Kidney (tissue), 14 donors: ENCODE results near the gene MBOAT2. TPM values are rescaled to one million over a fixed set of nuclear protein-coding genes. Genes with fewer than 3 reads are reported as not detected.

Experiments
- DNase-seq, 5 donors: peaks; one replicate each; pipeline ENCODE4 v3.0.0-alpha.2; 2013 to 2020
- FAIRE-seq: peaks from 2 replicates; lab custom pipeline; 2012; peaks lifted over from hg19 to GRCh38; lab: Jason Lieb, UNC
- H3K27ac ChIP-seq, 2 donors: one replicate each; pipeline ENCODE4 v1.7.0; 2013; ENCODE audit warnings: low read depth in 2 of 2, low read length in 2 of 2, inconsistent platforms in 1 of 2
- H3K27me3 ChIP-seq: one replicate; pipeline ENCODE4 v1.7.1; 2013; ENCODE audit warnings: low read length, inconsistent platforms; ENCODE audit not compliant: control insufficient read depth, insufficient read depth
- H3K36me3 ChIP-seq, 3 donors: one replicate each; pipeline versions ENCODE4 v1.7.0 to v1.7.1; 2013; ENCODE audit warnings: low read length in 3 of 3, control low read depth in 1 of 3, inconsistent platforms in 1 of 3; ENCODE audit not compliant: insufficient read depth in 3 of 3, control insufficient read depth in 2 of 3
- H3K4me1 ChIP-seq, 3 donors: one replicate each; pipeline versions ENCODE4 v1.7.0 to v1.7.1; 2013; ENCODE audit warnings: low read length in 3 of 3, inconsistent platforms in 1 of 3, low read depth in 1 of 3; ENCODE audit not compliant: control insufficient read depth in 2 of 3, insufficient read depth in 2 of 3
- H3K4me3 ChIP-seq, 3 donors: one replicate each; pipeline versions ENCODE4 v1.7.0 to v1.8.1; 2013; ENCODE audit warnings: low read length in 3 of 3, control low read depth in 1 of 3, inconsistent platforms in 1 of 3
- H3K9ac ChIP-seq, 3 donors: one replicate each; pipeline versions ENCODE4 v1.7.0 to v1.7.1; 2013; ENCODE audit warnings: low read length in 3 of 3, control low read depth in 1 of 3, inconsistent platforms in 1 of 3
- H3K9me3 ChIP-seq, 3 donors: one replicate each; pipeline versions ENCODE4 v1.7.0 to v1.7.1; 2013; ENCODE audit warnings: low read length in 3 of 3, control low read depth in 1 of 3, inconsistent platforms in 1 of 3; ENCODE audit not compliant: control insufficient read depth in 2 of 3, insufficient read depth in 1 of 3
- intact Hi-C: fragments of 100-400 bp; cut with DNase I; formaldehyde crosslinking; loops from one replicate; pipeline ENCODE4 v1.11.1; 2022
- polyA plus RNA-seq: library from polyadenylated mRNA; stranded (reverse); fragments of 350-450 nt; fragmentation: Illumina TruSeq; extraction: RNeasy Lipid Tissue Mini Kit (QIAGEN cat#74804); gene quantifications from one replicate; pipeline ENCODE4 v1.2.3, GENCODE V29; 2014; ENCODE audit warnings: low read depth, low replicate concordance; ENCODE audit not compliant: insufficient read depth
- total RNA-seq: library from RNA; stranded (reverse); fragmentation: NEBNext Ultra II Directional; extraction: Animal tissue kit (Norgen Biotek cat#: 25700); gene quantifications from one replicate; pipeline ENCODE4 v1.2.1, GENCODE V29; 2021
- TF ChIP-seq, protein P1 (sequence below): IDR thresholded peaks from 3 replicates; pipeline ENCODE4 v1.5.1; 2012; ENCODE audit warnings: mild to moderate bottlenecking, moderate library complexity, borderline replicate concordance; ENCODE audit not compliant: insufficient read depth; ENCODE audit errors: extremely low read depth
- donor health status: control.
- donor health status: control.
- donor health status: control.
- donor health status: control.
- donor health status: control.
- donor health status: DM: yes; HTN: yes; CAD: no.
- donor health status: Normal renal cell carcinoma (clear cell type).

MBOAT2 gene
- total and polyA plus RNA-seq, 2 donors from 2014 or later: 15.9 to 28.6 TPM

DNA sequence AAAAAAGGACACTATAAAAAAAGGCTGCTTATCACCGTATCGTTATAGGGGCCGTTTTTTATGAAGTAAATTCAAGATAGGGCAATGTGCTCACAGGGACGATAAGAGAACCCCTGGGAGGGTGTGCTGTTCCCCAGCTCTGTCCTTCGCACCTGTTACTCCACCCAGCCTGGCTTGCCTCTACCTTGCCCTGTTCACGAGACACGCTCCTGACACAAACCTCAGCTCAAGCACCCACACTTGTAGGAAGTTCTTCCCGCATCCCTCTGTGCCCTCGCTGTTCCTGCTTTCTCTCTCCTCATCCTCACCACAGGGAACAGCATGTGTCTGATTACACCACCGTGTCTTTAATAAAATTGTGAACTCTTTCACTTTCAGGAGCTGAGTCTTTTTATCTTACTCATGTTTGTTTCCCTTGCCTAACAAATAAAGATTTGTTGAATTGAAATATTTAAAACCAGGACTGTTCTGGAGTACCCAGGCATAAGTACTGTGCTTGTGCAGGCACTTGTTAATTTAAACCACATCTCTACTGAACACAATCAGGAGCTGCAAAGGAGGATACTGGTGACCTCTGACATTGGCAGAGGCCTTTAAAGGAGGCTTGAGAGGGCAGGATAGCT, 140.0 kb downstream of the MBOAT2 start:
- H3K27ac ChIP-seq: no peak overlapping the region
- H3K36me3 ChIP-seq: no peaks in the 10 kb centered on the region
- H3K9ac ChIP-seq: no peak overlapping the region
- DNase-seq: no peak
- intact Hi-C loops: no loop called here
- H3K4me3 ChIP-seq: no peak overlapping the region
- no peaks in the 10 kb centered on the region for H3K27me3 ChIP-seq
- no peak for FAIRE-seq
- TF ChIP-seq, protein P1, sequence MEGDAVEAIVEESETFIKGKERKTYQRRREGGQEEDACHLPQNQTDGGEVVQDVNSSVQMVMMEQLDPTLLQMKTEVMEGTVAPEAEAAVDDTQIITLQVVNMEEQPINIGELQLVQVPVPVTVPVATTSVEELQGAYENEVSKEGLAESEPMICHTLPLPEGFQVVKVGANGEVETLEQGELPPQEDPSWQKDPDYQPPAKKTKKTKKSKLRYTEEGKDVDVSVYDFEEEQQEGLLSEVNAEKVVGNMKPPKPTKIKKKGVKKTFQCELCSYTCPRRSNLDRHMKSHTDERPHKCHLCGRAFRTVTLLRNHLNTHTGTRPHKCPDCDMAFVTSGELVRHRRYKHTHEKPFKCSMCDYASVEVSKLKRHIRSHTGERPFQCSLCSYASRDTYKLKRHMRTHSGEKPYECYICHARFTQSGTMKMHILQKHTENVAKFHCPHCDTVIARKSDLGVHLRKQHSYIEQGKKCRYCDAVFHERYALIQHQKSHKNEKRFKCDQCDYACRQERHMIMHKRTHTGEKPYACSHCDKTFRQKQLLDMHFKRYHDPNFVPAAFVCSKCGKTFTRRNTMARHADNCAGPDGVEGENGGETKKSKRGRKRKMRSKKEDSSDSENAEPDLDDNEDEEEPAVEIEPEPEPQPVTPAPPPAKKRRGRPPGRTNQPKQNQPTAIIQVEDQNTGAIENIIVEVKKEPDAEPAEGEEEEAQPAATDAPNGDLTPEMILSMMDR: no peak
- H3K9me3 ChIP-seq: no peaks in the 10 kb centered on the region
- H3K4me1 ChIP-seq: no peaks in the 10 kb centered on the region

DNA sequence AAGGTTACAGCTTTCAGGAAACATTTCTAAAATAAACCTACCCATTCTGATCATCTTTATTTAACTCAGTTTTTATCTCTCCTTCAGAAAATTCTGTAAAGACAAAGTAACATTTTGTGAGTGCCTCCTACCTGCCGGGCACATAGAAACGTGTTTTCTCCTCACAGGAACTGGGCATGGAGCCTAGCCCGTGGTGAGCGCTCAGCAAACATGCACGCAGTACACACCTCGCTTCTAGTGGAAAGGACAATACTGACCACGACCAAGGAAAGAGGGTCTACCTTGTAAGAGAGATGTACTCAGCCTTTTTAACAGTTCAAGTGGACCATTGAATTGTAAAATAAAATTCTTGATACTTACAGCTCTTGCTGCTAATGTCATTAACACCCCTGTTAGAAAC, 141.3 kb downstream of the MBOAT2 start:
- H3K36me3 ChIP-seq: no peaks in the 10 kb centered on the region
- intact Hi-C loops: no loop called here
- TF ChIP-seq, protein P1: no peak
- no peak overlapping the region for H3K27ac ChIP-seq
- no peaks in the 10 kb centered on the region for H3K4me1 ChIP-seq
- DNase-seq (no peak), FAIRE-seq (no peak)
- H3K27me3 ChIP-seq: no peaks in the 10 kb centered on the region
- no peak overlapping the region for H3K4me3 ChIP-seq
- H3K9me3 ChIP-seq: no peaks in the 10 kb centered on the region
- H3K9ac ChIP-seq: no peak overlapping the region

DNA sequence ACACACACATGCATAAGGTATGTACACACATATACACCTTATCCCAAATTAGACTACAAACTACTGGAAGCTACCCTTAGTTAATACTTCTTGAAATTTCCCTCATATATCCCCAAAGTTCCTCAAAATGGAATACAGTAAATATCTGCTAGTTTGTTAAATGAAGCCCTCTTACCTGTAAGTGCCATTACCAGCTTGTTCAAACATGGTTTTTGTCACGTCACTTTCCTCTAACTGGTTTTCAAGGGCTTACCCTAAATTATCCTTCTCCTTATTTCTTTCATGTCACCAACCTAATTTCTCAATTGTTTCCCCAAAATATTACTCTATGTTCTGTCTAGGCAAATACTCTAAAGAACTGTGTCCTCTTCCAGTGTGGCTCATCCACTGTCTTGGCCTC, 141.7 kb downstream of the MBOAT2 start:
- TF ChIP-seq, protein P1: no peak
- Histone ChIP-seq H3K27ac (no peak overlapping the region), H3K27me3 (no peaks in the 10 kb centered on the region), H3K9ac (no peak overlapping the region), H3K9me3 (no peaks in the 10 kb centered on the region), H3K36me3 (no peaks in the 10 kb centered on the region), H3K4me1 (no peaks in the 10 kb centered on the region), H3K4me3 (no peak overlapping the region)
- no peak for DNase-seq
- FAIRE-seq: no peak
- intact Hi-C loops: no loop called here

DNA sequence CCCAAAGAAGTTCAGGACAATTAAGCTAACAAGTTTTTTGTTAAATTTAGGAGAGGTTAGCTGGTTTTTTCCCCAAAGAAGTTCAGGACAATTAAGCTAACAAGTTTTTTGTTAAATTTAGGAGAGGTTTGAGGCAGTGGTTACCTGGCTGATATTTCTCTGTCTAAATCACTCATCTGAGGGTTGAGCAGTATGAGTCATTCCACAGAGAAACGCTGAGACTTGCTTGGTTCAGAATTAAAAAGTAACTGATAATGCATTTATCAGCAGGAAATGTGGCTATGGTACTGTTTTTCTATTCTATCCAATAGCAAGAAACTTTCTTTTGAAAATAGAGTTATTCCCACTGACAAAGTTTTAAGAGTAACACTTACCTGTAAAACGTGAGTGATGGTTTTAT, 143.2 kb downstream of the MBOAT2 start:
- Histone ChIP-seq H3K27me3 (no peaks in the 10 kb centered on the region), H3K9ac (no peak overlapping the region), H3K4me3 (no peak overlapping the region), H3K27ac (no peak overlapping the region), H3K9me3 (no peaks in the 10 kb centered on the region), H3K4me1 (no peaks in the 10 kb centered on the region), H3K36me3 (no peaks in the 10 kb centered on the region)
- TF ChIP-seq, protein P1: no peak
- intact Hi-C loops: no loop called here
- no peak for DNase-seq
- no peak for FAIRE-seq
